ENCODE data around the gene MAD1L1.

GRCh38 chr7:2030475-2031450 lies 202.0 kb downstream of the MAD1L1 start:
- TF ChIP-seq CTCF (conservative IDR thresholded peaks at IDR 0.05; ENCODE audit: low read depth, low read length) (no peak), EZH2 (IDR thresholded peaks at IDR 0.05; ENCODE audit: borderline replicate concordance, low read depth, low read length, poor library complexity, severe bottlenecking) (no peak)
